Measurements from ENCODE around the gene HBG2. TPM values are rescaled to one million over a fixed set of nuclear protein-coding genes. Genes with fewer than 3 reads are reported as not detected.
A peak's percentile ranks its signal among the peaks of the same experiment; 100 is the strongest.
"Not testable (repeated sequence)": the region's sequence is repeated elsewhere in the genome, so short reads cannot be mapped to it uniquely, and the experiment has no call there.

The HBG2 gene
- total and polyA plus RNA-seq, 2 experiments from 2014 or later, result not detected

GRCh38 chr11:5294342-5294995 lies 39.9 kb upstream of the HBG2 start:
- H3K36me3 ChIP-seq (ENCODE audit: insufficient read depth); H3K27ac ChIP-seq (ENCODE audit: low read depth); H4K20me1 ChIP-seq (replicated peaks; ENCODE audit: insufficient read depth); H3K4me3 Mint-ChIP-seq; H3K4me1 ChIP-seq (ENCODE audit: insufficient read depth); H3K27me3 Mint-ChIP-seq (ENCODE audit: insufficient read depth, low read depth, poor library complexity); H3K4me1 Mint-ChIP-seq; H3K79me2 ChIP-seq (replicated peaks; ENCODE audit: insufficient read depth); H3K4me2 ChIP-seq; H3F3A ChIP-seq (replicated peaks; ENCODE audit: low read depth); DNase-seq (ENCODE audit: low spot score); H3K27ac Mint-ChIP-seq; H3K4me3 ChIP-seq; H3K9me3 Mint-ChIP-seq; H3K9me2 ChIP-seq (ENCODE audit: insufficient read depth); H3K27me3 ChIP-seq (ENCODE audit: insufficient read depth); H3K36me3 Mint-ChIP-seq (ENCODE audit: low read depth); ATAC-seq; H2AFZ ChIP-seq: not testable (repeated sequence)
- TF ChIP-seq, protein P1, sequence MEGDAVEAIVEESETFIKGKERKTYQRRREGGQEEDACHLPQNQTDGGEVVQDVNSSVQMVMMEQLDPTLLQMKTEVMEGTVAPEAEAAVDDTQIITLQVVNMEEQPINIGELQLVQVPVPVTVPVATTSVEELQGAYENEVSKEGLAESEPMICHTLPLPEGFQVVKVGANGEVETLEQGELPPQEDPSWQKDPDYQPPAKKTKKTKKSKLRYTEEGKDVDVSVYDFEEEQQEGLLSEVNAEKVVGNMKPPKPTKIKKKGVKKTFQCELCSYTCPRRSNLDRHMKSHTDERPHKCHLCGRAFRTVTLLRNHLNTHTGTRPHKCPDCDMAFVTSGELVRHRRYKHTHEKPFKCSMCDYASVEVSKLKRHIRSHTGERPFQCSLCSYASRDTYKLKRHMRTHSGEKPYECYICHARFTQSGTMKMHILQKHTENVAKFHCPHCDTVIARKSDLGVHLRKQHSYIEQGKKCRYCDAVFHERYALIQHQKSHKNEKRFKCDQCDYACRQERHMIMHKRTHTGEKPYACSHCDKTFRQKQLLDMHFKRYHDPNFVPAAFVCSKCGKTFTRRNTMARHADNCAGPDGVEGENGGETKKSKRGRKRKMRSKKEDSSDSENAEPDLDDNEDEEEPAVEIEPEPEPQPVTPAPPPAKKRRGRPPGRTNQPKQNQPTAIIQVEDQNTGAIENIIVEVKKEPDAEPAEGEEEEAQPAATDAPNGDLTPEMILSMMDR (conservative IDR thresholded peaks at IDR 0.05; ENCODE audit: low read depth in 2 of 2), result peak; percentile 7 to 51; a peak in 2 of 4 replicates

GRCh38 chr11:5293028-5293427 lies 38.4 kb upstream of the HBG2 start:
- Histone ChIP-seq H3K27ac (ENCODE audit: low read depth) (no peak overlapping the region), H3K36me3 (ENCODE audit: insufficient read depth) (no peaks in the 10 kb centered on the region), H4K20me1 (replicated peaks; ENCODE audit: insufficient read depth) (no peaks in the 10 kb centered on the region), H3K4me1 (ENCODE audit: insufficient read depth) (no peaks in the 10 kb centered on the region), H3K79me2 (replicated peaks; ENCODE audit: insufficient read depth) (no peaks in the 10 kb centered on the region), H3K4me2 (no peak overlapping the region), H3K27me3 (ENCODE audit: insufficient read depth) (no peaks in the 10 kb centered on the region), H2AFZ (no peak overlapping the region), H3F3A (replicated peaks; ENCODE audit: low read depth) (no peaks in the 10 kb centered on the region), H3K4me3 (no peak overlapping the region), H3K9me2 (ENCODE audit: insufficient read depth) (no peaks in the 10 kb centered on the region)
- DNase-seq (ENCODE audit: low spot score) (no peak), ATAC-seq (no peak)
- 0 out of 3 replicates have a peak, but pooled peaks cover 3% of the 10 kb centered on the region for H3K4me1 Mint-ChIP-seq
- H3K27me3 Mint-ChIP-seq (ENCODE audit: insufficient read depth, low read depth, poor library complexity), result no peaks in the 10 kb centered on the region
- H3K9me3 Mint-ChIP-seq, result no peaks in the 10 kb centered on the region
- H3K4me3 Mint-ChIP-seq, result no peak overlapping the region
- H3K27ac Mint-ChIP-seq, result no peak overlapping the region
- H3K36me3 Mint-ChIP-seq (ENCODE audit: low read depth), result no peaks in the 10 kb centered on the region; the same call in 2 of the 3 replicates
- TF ChIP-seq ZNF462 (CRISPR knock-in tag; IDR thresholded peaks at IDR 0.05) (no peak), ZNF331 (CRISPR knock-in tag; IDR thresholded peaks at IDR 0.05; ENCODE audit: low read depth) (no peak), ETS1 (IDR thresholded peaks at IDR 0.05) (no peak), EZH2 (IDR thresholded peaks at IDR 0.05; ENCODE audit: low read depth, unreplicated experiment) (no peak), EZH2phosphoT487 (IDR thresholded peaks at IDR 0.05; ENCODE audit: unreplicated experiment) (no peak), JUNB (IDR thresholded peaks at IDR 0.05; ENCODE audit: unreplicated experiment) (no peak)
- TF ChIP-seq, protein P1 (conservative IDR thresholded peaks at IDR 0.05; ENCODE audit: low read depth in 2 of 2), result no peak

Data from GM23338 (cell line).